ENCODE results near the gene RHOH.

GRCh38 chr4:40160258-40160657, 36.6 kb upstream of the RHOH start:
- TF ChIP-seq, protein P1, sequence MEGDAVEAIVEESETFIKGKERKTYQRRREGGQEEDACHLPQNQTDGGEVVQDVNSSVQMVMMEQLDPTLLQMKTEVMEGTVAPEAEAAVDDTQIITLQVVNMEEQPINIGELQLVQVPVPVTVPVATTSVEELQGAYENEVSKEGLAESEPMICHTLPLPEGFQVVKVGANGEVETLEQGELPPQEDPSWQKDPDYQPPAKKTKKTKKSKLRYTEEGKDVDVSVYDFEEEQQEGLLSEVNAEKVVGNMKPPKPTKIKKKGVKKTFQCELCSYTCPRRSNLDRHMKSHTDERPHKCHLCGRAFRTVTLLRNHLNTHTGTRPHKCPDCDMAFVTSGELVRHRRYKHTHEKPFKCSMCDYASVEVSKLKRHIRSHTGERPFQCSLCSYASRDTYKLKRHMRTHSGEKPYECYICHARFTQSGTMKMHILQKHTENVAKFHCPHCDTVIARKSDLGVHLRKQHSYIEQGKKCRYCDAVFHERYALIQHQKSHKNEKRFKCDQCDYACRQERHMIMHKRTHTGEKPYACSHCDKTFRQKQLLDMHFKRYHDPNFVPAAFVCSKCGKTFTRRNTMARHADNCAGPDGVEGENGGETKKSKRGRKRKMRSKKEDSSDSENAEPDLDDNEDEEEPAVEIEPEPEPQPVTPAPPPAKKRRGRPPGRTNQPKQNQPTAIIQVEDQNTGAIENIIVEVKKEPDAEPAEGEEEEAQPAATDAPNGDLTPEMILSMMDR (IDR thresholded peaks at IDR 0.05): no peak
- no peak for TF ChIP-seq POLR2A (IDR thresholded peaks at IDR 0.05)
